Hepatocyte (in vitro differentiated cells): ENCODE measurements around the gene OPRM1. TPM values are rescaled to one million over a fixed set of nuclear protein-coding genes. Genes with fewer than 3 reads are reported as not detected.

ENCODE experiments used
- DNase-seq: peaks from one replicate; pipeline ENCODE4 v3.0.0-alpha.2; 2016; ENCODE audit warnings: low spot score
- H2AFZ ChIP-seq: fragments of 200-600 bp; sonication (generic); 2 replicates; pipeline ENCODE4 v1.6.0; 2016; ENCODE audit warnings: antibody characterized with exemption, mild to moderate bottlenecking
- H3K27ac ChIP-seq: fragments of 200-600 bp; sonication (generic); 2 replicates; pipeline ENCODE4 v1.5.1; 2016; ENCODE audit warnings: mild to moderate bottlenecking
- H3K27me3 ChIP-seq: fragments of 200-600 bp; sonication (generic); 2 replicates; pipeline ENCODE4 v1.6.1; 2016
- H3K36me3 ChIP-seq: fragments of 200-600 bp; sonication (generic); replicated peaks from 2 replicates; pipeline ENCODE4 v1.5.1; 2016; ENCODE audit warnings: low read depth; ENCODE audit not compliant: insufficient read depth
- H3K4me1 ChIP-seq: fragments of 200-600 bp; sonication (generic); 2 replicates; pipeline ENCODE4 v1.5.1; 2016; ENCODE audit warnings: mild to moderate bottlenecking, moderate library complexity; ENCODE audit not compliant: insufficient read depth
- H3K4me2 ChIP-seq: fragments of 200-600 bp; sonication (generic); 2 replicates; pipeline ENCODE4 v1.6.0; 2016
- H3K4me3 ChIP-seq: fragments of 200-600 bp; sonication (generic); 2 replicates; pipeline ENCODE4 v1.5.1; 2016; ENCODE audit warnings: mild to moderate bottlenecking
- H3K79me2 ChIP-seq: fragments of 200-600 bp; sonication (generic); 2 replicates; pipeline ENCODE4 v1.6.0; 2017; ENCODE audit warnings: mild to moderate bottlenecking
- H3K9me2 ChIP-seq: fragments of 200-600 bp; sonication (generic); replicated peaks from 2 replicates; pipeline ENCODE4 v1.6.0; 2017; ENCODE audit warnings: mild to moderate bottlenecking; ENCODE audit not compliant: insufficient read depth
- H3K9me3 ChIP-seq: fragments of 200-600 bp; sonication (generic); 2 replicates; pipeline ENCODE4 v1.5.1; 2016; ENCODE audit warnings: low read depth, mild to moderate bottlenecking
- H4K20me1 ChIP-seq: fragments of 200-600 bp; sonication (generic); 2 replicates; pipeline ENCODE4 v1.6.0; 2016; ENCODE audit warnings: mild to moderate bottlenecking; ENCODE audit not compliant: insufficient read depth, poor library complexity, severe bottlenecking
- CTCF ChIP-seq: fragments of 200-600 bp; sonication (generic); IDR thresholded peaks from 2 replicates; pipeline ENCODE4 v1.5.1; 2016; ENCODE audit warnings: antibody characterized with exemption, mild to moderate bottlenecking; ENCODE audit not compliant: poor library complexity
- EZH2 ChIP-seq: fragments of 200-600 bp; sonication (generic); IDR thresholded peaks from 2 replicates; pipeline ENCODE4 v1.6.1; 2016; ENCODE audit warnings: antibody characterized with exemption, mild to moderate bottlenecking, borderline replicate concordance
- EZH2phosphoT487 ChIP-seq: fragments of 200-600 bp; sonication (generic); IDR thresholded peaks from one replicate; pipeline ENCODE4 v1.6.1; 2018; ENCODE audit warnings: antibody characterized with exemption, mild to moderate bottlenecking, low read depth, moderate library complexity; ENCODE audit not compliant: unreplicated experiment, severe bottlenecking
- WGBS: methylation state at CpG from one replicate; pipeline ENCODE4 v1.1.6; 2016; ENCODE audit warnings: low lambda C conversion rate; ENCODE audit errors: missing lambda C conversion rate; 5-methylcytosine and 5-hydroxymethylcytosine counted together
- polyA plus RNA-seq: library from polyadenylated mRNA; unstranded; fragments of >200 nt; fragmentation: Nextera tagmentation; extraction: Ambion mirVana; gene quantifications from 2 replicates; pipeline ENCODE4 v1.2.1, GENCODE V29; 2016
- total RNA-seq: library from RNA; depleted of rRNA; stranded (reverse); fragments of >200 nt; gene quantifications from 2 replicates; pipeline ENCODE4 v1.2.3, GENCODE V29; 2014

Gene OPRM1
- total and polyA plus RNA-seq, 2 experiments from 2014 or later: not detected

- 84% methylated on average over 4 of the region's 4 CpGs for WGBS
Observed at GRCh38 chr6:154058963-154059680, 20.1 kb downstream of the OPRM1 start.

GRCh38 chr6:154060076-154060475, 21.0 kb downstream of the OPRM1 start:
- DNase-seq: no peak
- H2AFZ ChIP-seq: no peak overlapping the region
- H3K9me3 ChIP-seq: no peaks in the 10 kb centered on the region
- no peak overlapping the region for H3K4me3 ChIP-seq
- H3K27ac ChIP-seq: no peak overlapping the region
- H3K36me3 ChIP-seq: no peaks in the 10 kb centered on the region
- TF ChIP-seq EZH2 (no peak), EZH2phosphoT487 (no peak), CTCF (no peak)
- no peak overlapping the region for H3K4me2 ChIP-seq
- WGBS: 88% methylated on average over 3 of the region's 3 CpGs
- no peaks in the 10 kb centered on the region for H3K4me1 ChIP-seq
- no peaks in the 10 kb centered on the region for H4K20me1 ChIP-seq
- no peaks in the 10 kb centered on the region for H3K9me2 ChIP-seq
- no peaks in the 10 kb centered on the region for H3K27me3 ChIP-seq
- no peaks in the 10 kb centered on the region for H3K79me2 ChIP-seq

More at GRCh38 chr6:154058963-154059680, 20.1 kb downstream of the OPRM1 start:
- no peak overlapping the region for H3K27ac ChIP-seq
- no peaks in the 10 kb centered on the region for H3K9me2 ChIP-seq
- no peak for DNase-seq
- no peak overlapping the region for H3K4me3 ChIP-seq
- no peaks in the 10 kb centered on the region for H3K36me3 ChIP-seq
- no peaks in the 10 kb centered on the region for H3K79me2 ChIP-seq
- no peak overlapping the region for H2AFZ ChIP-seq
- H3K27me3 ChIP-seq: no peaks in the 10 kb centered on the region
- no peak overlapping the region for H3K4me2 ChIP-seq
- H3K4me1 ChIP-seq: no peaks in the 10 kb centered on the region
- no peaks in the 10 kb centered on the region for H4K20me1 ChIP-seq
- H3K9me3 ChIP-seq: no peaks in the 10 kb centered on the region
- no peak for TF ChIP-seq EZH2phosphoT487
- no peak for TF ChIP-seq EZH2
- TF ChIP-seq CTCF: no peak

GRCh38 chr6:154070041-154070440, 31.0 kb downstream of the OPRM1 start:
- WGBS: 83% methylated on average over 2 of the region's 2 CpGs
- Histone ChIP-seq H3K79me2 (no peaks in the 10 kb centered on the region), H3K4me1 (no peaks in the 10 kb centered on the region), H3K4me3 (no peak overlapping the region), H3K9me2 (no peaks in the 10 kb centered on the region), H3K9me3 (no peaks in the 10 kb centered on the region), H3K27me3 (no peaks in the 10 kb centered on the region), H3K36me3 (no peaks in the 10 kb centered on the region), H3K27ac (no peak overlapping the region), H4K20me1 (no peaks in the 10 kb centered on the region), H3K4me2 (no peak overlapping the region), H2AFZ (no peak overlapping the region)
- TF ChIP-seq EZH2: no peak
- TF ChIP-seq CTCF: no peak
- TF ChIP-seq EZH2phosphoT487: no peak
- no peak for DNase-seq
